Cardiac muscle cell (in vitro differentiated cells and primary cell): ENCODE data around the gene P3H1. TPM values are rescaled to one million over a fixed set of nuclear protein-coding genes. Genes with fewer than 3 reads are reported as not detected.
A peak's percentile ranks its signal among the peaks of the same experiment; 100 is the strongest.

Source experiments
- DNase-seq, 2 donors: peaks; one replicate each; pipeline versions ENCODE4 v3.0.0 to v3.0.0-alpha.2; 2010 to 2017; ENCODE audit warnings: low read depth in 1 of 2, low spot score in 1 of 2
- H3K27ac ChIP-seq: fragments of 200-600 bp; sonication (generic); 2 replicates; pipeline ENCODE4 v1.5.1; 2016
- H3K27me3 ChIP-seq: fragments of 200-600 bp; sonication (generic); 2 replicates; pipeline ENCODE4 v1.6.0; 2016; ENCODE audit warnings: control low read depth
- H3K36me3 ChIP-seq: fragments of 200-600 bp; sonication (generic); 2 replicates; pipeline ENCODE4 v1.5.1; 2016; ENCODE audit warnings: control low read depth
- H3K4me1 ChIP-seq: fragments of 200-600 bp; sonication (generic); 2 replicates; pipeline ENCODE4 v1.8.1; 2017; ENCODE audit warnings: low read depth, mild to moderate bottlenecking, mixed run types
- H3K4me3 ChIP-seq: fragments of 200-600 bp; sonication (generic); 2 replicates; pipeline ENCODE4 v1.5.1; 2016; ENCODE audit warnings: mild to moderate bottlenecking
- H3K9me3 ChIP-seq: fragments of 200-600 bp; sonication (generic); 2 replicates; pipeline ENCODE4 v1.5.1; 2017; ENCODE audit warnings: low read depth, mild to moderate bottlenecking, control low read depth
- CTCF ChIP-seq: IDR thresholded peaks from 2 replicates; pipeline ENCODE4 v1.5.1; 2012; ENCODE audit warnings: low read depth, mild to moderate bottlenecking, low read length
- polyA plus RNA-seq: library from polyadenylated mRNA; unstranded; fragments of >200 nt; fragmentation: Nextera tagmentation; extraction: Ambion mirVana; gene quantifications from 2 replicates; pipeline ENCODE4 v1.2.1, GENCODE V29; 2016
- total RNA-seq: library from RNA; depleted of rRNA; stranded (reverse); fragments of >200 nt; gene quantifications from 2 replicates; pipeline ENCODE4 v1.2.3, GENCODE V29; 2016

P3H1 gene
- total and polyA plus RNA-seq, 2 experiments from 2014 or later: 56.1 to 65.4 TPM

GRCh38 chr1:42780176-42780575 lies 13.3 kb upstream of the P3H1 start:
- H3K27me3 ChIP-seq: no peaks in the 10 kb centered on the region
- H3K27ac ChIP-seq: no peak overlapping the region
- no peak for DNase-seq
- peaks cover 24% of the 10 kb centered on the region for H3K36me3 ChIP-seq
- H3K4me3 ChIP-seq: no peak overlapping the region
- no peaks in the 10 kb centered on the region for H3K4me1 ChIP-seq
- no peaks in the 10 kb centered on the region for H3K9me3 ChIP-seq
- TF ChIP-seq CTCF: no peak

DNA sequence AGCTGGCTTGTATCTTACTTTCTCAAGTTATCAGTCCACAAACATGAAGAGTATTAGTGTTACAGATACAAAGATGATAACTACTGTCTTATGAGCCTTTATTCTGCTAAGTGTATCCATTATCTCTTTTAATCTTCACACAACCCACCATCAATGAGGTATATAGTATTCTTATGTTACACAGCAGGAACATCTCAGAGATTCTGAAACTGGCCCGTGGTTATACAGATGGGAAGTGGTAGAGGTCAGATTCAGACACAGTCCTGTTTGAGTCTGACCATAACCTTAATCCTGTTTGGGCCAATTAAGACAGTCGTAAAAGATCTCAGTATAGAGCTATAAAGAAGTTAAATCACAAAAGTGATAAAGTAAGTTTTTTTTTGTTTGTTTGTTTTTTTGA lies 12.9 kb upstream of the P3H1 start:
- H3K4me3 ChIP-seq: no peak overlapping the region
- DNase-seq: no peak
- no peaks in the 10 kb centered on the region for H3K9me3 ChIP-seq
- no peaks in the 10 kb centered on the region for H3K27me3 ChIP-seq
- peaks cover 29% of the 10 kb centered on the region for H3K36me3 ChIP-seq
- H3K27ac ChIP-seq: no peak overlapping the region
- no peak for TF ChIP-seq CTCF
- H3K4me1 ChIP-seq: no peaks in the 10 kb centered on the region

GRCh38 chr1:42777852-42778251 lies 11.0 kb upstream of the P3H1 start:
- H3K4me1 ChIP-seq: no peaks in the 10 kb centered on the region
- peaks cover 39% of the 10 kb centered on the region for H3K36me3 ChIP-seq
- H3K4me3 ChIP-seq: no peak overlapping the region
- DNase-seq: peak; percentile 49 to 61
- TF ChIP-seq CTCF: peak; percentile 79
- no peaks in the 10 kb centered on the region for H3K27me3 ChIP-seq
- no peak overlapping the region for H3K27ac ChIP-seq
- H3K9me3 ChIP-seq: no peaks in the 10 kb centered on the region

- TF ChIP-seq CTCF: no peak
- H3K4me1 ChIP-seq: peaks cover 6% of the 10 kb centered on the region
Observed at GRCh38 chr1:42776502-42776901, 9.7 kb upstream of the P3H1 start.

DNA sequence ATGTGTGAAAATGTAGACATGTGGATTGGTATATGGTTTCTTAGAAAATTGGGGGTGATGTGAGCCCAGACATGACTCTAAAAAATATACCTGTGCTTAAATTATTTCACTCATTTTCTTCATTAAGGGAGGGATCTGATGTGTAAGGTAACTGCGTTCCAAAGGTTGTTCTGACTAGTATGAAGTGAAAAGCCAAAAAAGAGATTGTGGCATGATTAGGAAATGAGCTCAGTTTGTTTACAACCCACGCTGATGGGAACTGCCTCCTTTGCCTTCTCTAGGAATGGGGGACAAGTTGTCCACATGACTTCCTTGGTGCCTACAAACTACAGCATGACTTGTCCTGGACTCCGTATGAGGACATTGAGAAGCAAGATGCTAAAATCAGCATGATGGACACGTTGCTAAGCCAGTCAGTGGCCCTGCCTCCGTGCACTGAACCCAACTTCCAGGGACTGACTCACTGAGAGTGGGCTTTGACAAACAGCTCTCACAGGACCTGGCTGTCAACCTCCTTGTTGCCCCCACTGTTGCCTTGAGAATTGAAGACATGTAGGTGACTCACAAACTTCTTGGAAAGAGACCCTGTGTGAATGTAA lies 8.2 kb upstream of the P3H1 start:
- Histone ChIP-seq H3K36me3 (peaks cover 35% of the 10 kb centered on the region), H3K27ac (no peak overlapping the region), H3K4me1 (peaks cover 6% of the 10 kb centered on the region), H3K9me3 (no peaks in the 10 kb centered on the region), H3K27me3 (no peaks in the 10 kb centered on the region), H3K4me3 (no peak overlapping the region)
- no peak for TF ChIP-seq CTCF
- DNase-seq: no peak

More at GRCh38 chr1:42776502-42776901, 9.7 kb upstream of the P3H1 start:
- no peaks in the 10 kb centered on the region for H3K27me3 ChIP-seq
- no peak overlapping the region for H3K27ac ChIP-seq
- H3K9me3 ChIP-seq: no peaks in the 10 kb centered on the region
- no peak for DNase-seq
- peaks cover 35% of the 10 kb centered on the region for H3K36me3 ChIP-seq
- no peak overlapping the region for H3K4me3 ChIP-seq

DNA sequence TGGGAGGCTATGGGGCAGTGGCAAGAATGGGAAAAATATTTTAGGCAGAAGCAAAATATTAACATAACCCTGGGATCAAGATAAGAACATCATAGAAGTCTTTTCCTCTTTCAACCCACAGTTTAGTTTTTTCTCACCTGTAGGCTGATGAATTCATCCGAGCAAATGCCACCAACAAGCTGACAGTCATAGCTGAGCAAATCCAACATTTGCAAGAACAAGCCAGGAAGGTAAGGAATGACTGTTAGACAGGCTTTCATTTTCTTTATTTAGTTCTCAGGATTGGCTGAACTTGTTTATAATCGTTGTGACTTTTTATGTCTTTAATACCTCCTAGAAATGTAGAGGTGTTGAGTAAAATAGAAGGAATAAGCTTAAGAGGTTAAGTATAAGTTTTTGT lies 6.6 kb upstream of the P3H1 start:
- no peak overlapping the region for H3K4me3 ChIP-seq
- peaks cover 6% of the 10 kb centered on the region for H3K4me1 ChIP-seq
- no peak for DNase-seq
- TF ChIP-seq CTCF: no peak
- H3K36me3 ChIP-seq: peaks cover 34% of the 10 kb centered on the region
- no peak overlapping the region for H3K27ac ChIP-seq
- no peaks in the 10 kb centered on the region for H3K27me3 ChIP-seq
- no peaks in the 10 kb centered on the region for H3K9me3 ChIP-seq
